A172 (cell line): ENCODE data around the gene TM7SF2. TPM values are rescaled to one million over a fixed set of nuclear protein-coding genes. Genes with fewer than 3 reads are reported as not detected.

Experiments
- DNase-seq: peaks from one replicate; pipeline ENCODE4 v3.0.0-alpha.2; 2015; ENCODE audit warnings: low spot score
- total RNA-seq: library from RNA; depleted of rRNA; stranded (reverse); fragments of >200 nt; shearing (Covaris generic); gene quantifications from 2 replicates; pipeline ENCODE4 v1.2.3, GENCODE V29; 2014; rRNA removed

TM7SF2 gene
- total RNA-seq, 1 experiment from 2014 or later = 1.9 TPM

GRCh38 chr11:65156256-65156655, 44.6 kb downstream of the TM7SF2 start:
- no peak for DNase-seq

- no peak for DNase-seq
Measured at GRCh38 chr11:65156926-65157325, 45.3 kb downstream of the TM7SF2 start.

GRCh38 chr11:65157336-65157735, 45.7 kb downstream of the TM7SF2 start:
- DNase-seq = no peak

DNA sequence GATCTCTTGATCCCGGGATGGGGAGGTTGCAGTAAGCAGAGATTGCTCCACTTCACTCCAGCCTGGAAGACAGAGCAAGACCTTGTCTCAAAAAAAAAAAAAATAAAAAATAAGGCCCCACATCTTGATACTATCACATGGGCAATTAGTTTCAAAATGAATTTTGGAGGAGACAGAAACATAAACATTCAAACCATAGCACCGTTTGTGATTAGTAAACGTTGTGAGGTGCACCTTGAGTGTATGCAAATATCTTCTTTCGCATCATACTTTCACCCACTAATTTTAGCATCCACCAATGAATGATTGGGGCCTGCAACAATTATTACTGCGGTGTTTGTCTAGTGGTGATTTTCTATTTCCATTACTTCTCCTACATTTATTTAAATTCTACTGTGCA, 47.3 kb downstream of the TM7SF2 start:
- no peak for DNase-seq

- no peak for DNase-seq
Measured at GRCh38 chr11:65160643-65161042, 49.0 kb downstream of the TM7SF2 start.

DNA sequence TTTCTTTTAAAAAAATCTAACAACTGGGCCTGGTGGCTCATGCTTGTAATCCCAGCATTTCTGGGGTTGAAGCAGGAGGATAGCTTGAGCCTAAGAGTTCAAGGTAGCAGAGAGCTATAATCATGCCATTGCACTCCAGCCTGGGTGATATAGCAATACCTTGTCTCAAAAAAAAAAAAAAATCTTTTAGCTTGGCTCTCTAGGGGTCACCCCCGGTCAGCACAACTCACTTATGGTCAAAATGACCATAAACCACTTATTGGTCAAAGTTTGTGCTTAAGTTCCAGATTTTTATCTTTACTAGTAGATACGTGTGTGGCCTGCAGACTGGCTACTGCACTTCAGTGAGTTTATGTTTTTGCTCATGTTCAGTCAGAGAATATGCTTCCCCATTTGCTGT, 52.0 kb downstream of the TM7SF2 start:
- no peak for DNase-seq

Other genes starting within 250 kb of the TM7SF2 start
- gene EHD1, start 233.3 kb upstream of the TM7SF2 start, total RNA-seq = 81.4 and 117 TPM in 2 replicates
- gene ATG2A, start 194.7 kb upstream of the TM7SF2 start, total RNA-seq = 10.7 and 15.1 TPM in 2 replicates
- 18.4 and 19.6 TPM in 2 replicates for gene PPP2R5B, start 187.2 kb upstream of the TM7SF2 start, total RNA-seq
- gene GPHA2, start 176.0 kb upstream of the TM7SF2 start, total RNA-seq = not detected in 2 replicates
- gene MAJIN, start 139.8 kb upstream of the TM7SF2 start, total RNA-seq = not detected in 2 replicates
- 0.50 and 0.59 TPM in 2 replicates for gene BATF2, start 114.9 kb upstream of the TM7SF2 start, total RNA-seq
- gene ARL2, start 97.7 kb upstream of the TM7SF2 start, total RNA-seq = 170 and 196 TPM in 2 replicates
- gene SNX15, start 84.4 kb upstream of the TM7SF2 start, total RNA-seq = 13.4 and 31.2 TPM in 2 replicates
- gene SAC3D1, start 70.7 kb upstream of the TM7SF2 start, total RNA-seq = 44.0 and 52.3 TPM in 2 replicates
- not detected in 2 replicates for gene NAALADL1, start 53.3 kb upstream of the TM7SF2 start, total RNA-seq
- 40.0 and 49.5 TPM in 2 replicates for gene CDCA5, start 27.8 kb upstream of the TM7SF2 start, total RNA-seq
- gene ZFPL1, start 27.6 kb upstream of the TM7SF2 start, total RNA-seq = 41.4 and 65.5 TPM in 2 replicates
- 51.1 and 208 TPM in 2 replicates for gene VPS51, start 15.7 kb upstream of the TM7SF2 start, total RNA-seq
- gene ZNHIT2, start 5.8 kb downstream of the TM7SF2 start, total RNA-seq = 10.4 and 22.3 TPM in 2 replicates
- 286 and 528 TPM in 2 replicates for gene FAU, start 10.3 kb downstream of the TM7SF2 start, total RNA-seq
- 52.8 and 82.4 TPM in 2 replicates for gene MRPL49, start 10.4 kb downstream of the TM7SF2 start, total RNA-seq
- gene SYVN1, start 22.6 kb downstream of the TM7SF2 start, total RNA-seq = 17.0 and 30.6 TPM in 2 replicates
- not detected in 2 replicates for gene SPDYC, start 58.4 kb downstream of the TM7SF2 start, total RNA-seq
- 156 and 170 TPM in 2 replicates for gene CAPN1, start 70.1 kb downstream of the TM7SF2 start, total RNA-seq
- 14.2 and 18.1 TPM in 2 replicates for gene POLA2, start 150.1 kb downstream of the TM7SF2 start, total RNA-seq
- 1.7 and 5.3 TPM in 2 replicates for gene CDC42EP2, start 203.0 kb downstream of the TM7SF2 start, total RNA-seq
- 37.9 and 57.0 TPM in 2 replicates for gene DPF2, start 222.0 kb downstream of the TM7SF2 start, total RNA-seq
- 2.0 and 3.5 TPM in 2 replicates for gene TIGD3, start 242.9 kb downstream of the TM7SF2 start, total RNA-seq